WTC11 (cell line): ENCODE measurements around the gene KCND3. TPM values are rescaled to one million over a fixed set of nuclear protein-coding genes. Genes with fewer than 3 reads are reported as not detected.

Experiments used
- ATAC-seq: fragments of 200-7000 bp; cut with Tn5 transposase; 2 replicates; pipeline ENCODE4 v1.10.0; 2021; ENCODE audit warnings: mild to moderate bottlenecking, moderate library complexity
- CTCF ChIA-PET: fragments of 300-600 bp; sonication (Branson Sonifier 250); formaldehyde crosslinking; loops from one replicate; lab custom pipeline; 2021; ENCODE audit warnings: antibody characterized with exemption; lab: Charles Lee
- POLR2A ChIA-PET: fragments of 350-600 bp; sonication (Branson Sonifier 250); formaldehyde crosslinking; loops from one replicate; lab custom pipeline; 2021; ENCODE audit warnings: antibody characterized with exemption; lab: Charles Lee
- DNase-seq: peaks from one replicate; pipeline ENCODE4 v3.0.0; 2021; ENCODE audit warnings: low spot score
- H3K27ac Mint-ChIP-seq: 2 replicates; pipeline ENCODE4 v1.8.0; 2021; ENCODE audit warnings: mixed read lengths
- H3K27me3 Mint-ChIP-seq: 2 replicates; pipeline ENCODE4 v1.8.0; 2021; ENCODE audit warnings: low read depth, mild to moderate bottlenecking, moderate library complexity, mixed read lengths
- H3K36me3 Mint-ChIP-seq: 2 replicates; pipeline ENCODE4 v1.8.0; 2021; ENCODE audit warnings: mixed read lengths
- H3K4me1 Mint-ChIP-seq: 2 replicates; pipeline ENCODE4 v1.8.0; 2022; ENCODE audit warnings: mixed read lengths
- H3K4me3 Mint-ChIP-seq: 2 replicates; pipeline ENCODE4 v1.8.0; 2021; ENCODE audit warnings: mild to moderate bottlenecking, moderate library complexity, mixed read lengths
- H3K9me3 Mint-ChIP-seq: 2 replicates; pipeline ENCODE4 v1.8.0; 2021; ENCODE audit warnings: mixed read lengths
- ATF6 ChIP-seq: sonication (generic); formaldehyde crosslinking; IDR thresholded peaks from 2 replicates; pipeline ENCODE4 v1.8.1; 2023; ENCODE audit warnings: mild to moderate bottlenecking, missing genetic modification reagents
- CBFB ChIP-seq: sonication (generic); formaldehyde crosslinking; IDR thresholded peaks from 2 replicates; pipeline ENCODE4 v1.8.1; 2022; ENCODE audit warnings: mild to moderate bottlenecking, low read depth, missing genetic modification reagents
- ELF4 ChIP-seq: sonication (generic); formaldehyde crosslinking; IDR thresholded peaks from 2 replicates; pipeline ENCODE4 v1.8.1; 2022; ENCODE audit warnings: low read depth, mild to moderate bottlenecking, moderate library complexity, missing genetic modification reagents
- ESRRA ChIP-seq: sonication (generic); formaldehyde crosslinking; IDR thresholded peaks from 2 replicates; pipeline ENCODE4 v1.8.1; 2022; ENCODE audit warnings: mild to moderate bottlenecking, missing genetic modification reagents, borderline replicate concordance
- ETV6 ChIP-seq: sonication (generic); formaldehyde crosslinking; IDR thresholded peaks from 2 replicates; pipeline ENCODE4 v1.8.1; 2022; ENCODE audit warnings: mild to moderate bottlenecking, missing genetic modification reagents
- FOXP1 ChIP-seq: sonication (generic); formaldehyde crosslinking; IDR thresholded peaks from 2 replicates; pipeline ENCODE4 v1.8.0; 2022; ENCODE audit warnings: missing genetic modification reagents, mild to moderate bottlenecking, moderate library complexity, borderline replicate concordance
- GRHL2 ChIP-seq: fragments of 250-450 bp; sonication (Bioruptor Pico); IDR thresholded peaks from 2 replicates; pipeline ENCODE4 v1.8.0; 2022; ENCODE audit warnings: mild to moderate bottlenecking, moderate library complexity; ENCODE audit not compliant: insufficient replicate concordance, severe bottlenecking
- HMGA2 ChIP-seq: fragments of 250-450 bp; sonication (Bioruptor Pico); IDR thresholded peaks from 2 replicates; pipeline ENCODE4 v1.4.0; 2021; ENCODE audit warnings: mild to moderate bottlenecking, moderate library complexity
- IRF1 ChIP-seq: sonication (generic); formaldehyde crosslinking; IDR thresholded peaks from 2 replicates; pipeline ENCODE4 v1.8.0; 2023; ENCODE audit warnings: missing genetic modification reagents
- JAZF1 ChIP-seq: fragments of 250-450 bp; sonication (Bioruptor Pico); IDR thresholded peaks from 2 replicates; pipeline ENCODE4 v1.9.0; 2021; ENCODE audit warnings: moderate library complexity, mild to moderate bottlenecking, inconsistent platforms
- KAT7 ChIP-seq: sonication (generic); formaldehyde crosslinking; IDR thresholded peaks from 2 replicates; pipeline ENCODE4 v1.8.1; 2023; ENCODE audit warnings: missing genetic modification reagents, mild to moderate bottlenecking, borderline replicate concordance
- MXD4 ChIP-seq: fragments of 250-450 bp; sonication (Bioruptor Pico); IDR thresholded peaks from 2 replicates; pipeline ENCODE4 v1.8.0; 2021; ENCODE audit warnings: mild to moderate bottlenecking, moderate library complexity, borderline replicate concordance
- NFE2L1 ChIP-seq: sonication (generic); formaldehyde crosslinking; IDR thresholded peaks from 2 replicates; pipeline ENCODE4 v1.8.1; 2023; ENCODE audit warnings: missing genetic modification reagents
- NFYB ChIP-seq: sonication (generic); formaldehyde crosslinking; conservative IDR thresholded peaks from 2 replicates; pipeline ENCODE4 v1.8.0; 2022; ENCODE audit warnings: low read depth, missing genetic modification reagents
- NR1H2 ChIP-seq: sonication (generic); formaldehyde crosslinking; IDR thresholded peaks from 2 replicates; pipeline ENCODE4 v1.9.0; 2021; ENCODE audit warnings: mild to moderate bottlenecking, moderate library complexity, missing genetic modification reagents
- NR3C1 ChIP-seq: sonication (generic); formaldehyde crosslinking; conservative IDR thresholded peaks from 2 replicates; pipeline ENCODE4 v1.8.1; 2023; ENCODE audit warnings: low read depth, mild to moderate bottlenecking, missing genetic modification reagents
- PRRX2 ChIP-seq: fragments of 250-450 bp; sonication (Bioruptor Pico); IDR thresholded peaks from 2 replicates; pipeline ENCODE4 v1.8.0; 2021; ENCODE audit warnings: mild to moderate bottlenecking
- SMAD3 ChIP-seq: sonication (generic); formaldehyde crosslinking; IDR thresholded peaks from 2 replicates; pipeline ENCODE4 v1.8.0; 2022; ENCODE audit warnings: missing genetic modification reagents, mild to moderate bottlenecking, borderline replicate concordance
- SMAD4 ChIP-seq: sonication (generic); formaldehyde crosslinking; IDR thresholded peaks from 2 replicates; pipeline ENCODE4 v1.8.0; 2022; ENCODE audit warnings: mild to moderate bottlenecking, missing genetic modification reagents
- SOX15 ChIP-seq: fragments of 250-450 bp; sonication (Bioruptor Pico); IDR thresholded peaks from 2 replicates; pipeline ENCODE4 v1.9.0; 2021; ENCODE audit warnings: mild to moderate bottlenecking
- TP53 ChIP-seq: sonication (generic); formaldehyde crosslinking; IDR thresholded peaks from 2 replicates; pipeline ENCODE4 v1.8.1; 2023; ENCODE audit warnings: mild to moderate bottlenecking, missing genetic modification reagents
- ZNF317 ChIP-seq: sonication (generic); formaldehyde crosslinking; IDR thresholded peaks from 2 replicates; pipeline ENCODE4 v1.8.1; 2023; ENCODE audit warnings: low read depth, mild to moderate bottlenecking, moderate library complexity, missing genetic modification reagents, borderline replicate concordance
- ZNF671 ChIP-seq: fragments of 250-450 bp; sonication (Bioruptor Pico); IDR thresholded peaks from 2 replicates; pipeline ENCODE4 v1.8.0; 2021; ENCODE audit warnings: mild to moderate bottlenecking
- total RNA-seq: library from RNA; stranded (reverse); gene quantifications from 3 replicates; pipeline ENCODE4 v1.2.3, GENCODE V29; 2021
- TF ChIP-seq, protein P1 (sequence below): fragments of 250-450 bp; sonication (Bioruptor Pico); IDR thresholded peaks from 2 replicates; pipeline ENCODE4 v1.9.0; 2021; ENCODE audit warnings: mild to moderate bottlenecking
- TF ChIP-seq, protein P2 (sequence below): sonication (generic); formaldehyde crosslinking; IDR thresholded peaks from 2 replicates; pipeline ENCODE4 v1.8.1; 2023; ENCODE audit warnings: mild to moderate bottlenecking, missing genetic modification reagents
- TF ChIP-seq, protein P3 (sequence below): sonication (generic); formaldehyde crosslinking; IDR thresholded peaks from 2 replicates; pipeline ENCODE4 v1.8.0; 2022; ENCODE audit warnings: mild to moderate bottlenecking, missing genetic modification reagents

Gene KCND3
- total RNA-seq, 1 experiment from 2014 or later, result 0.35 TPM

DNA sequence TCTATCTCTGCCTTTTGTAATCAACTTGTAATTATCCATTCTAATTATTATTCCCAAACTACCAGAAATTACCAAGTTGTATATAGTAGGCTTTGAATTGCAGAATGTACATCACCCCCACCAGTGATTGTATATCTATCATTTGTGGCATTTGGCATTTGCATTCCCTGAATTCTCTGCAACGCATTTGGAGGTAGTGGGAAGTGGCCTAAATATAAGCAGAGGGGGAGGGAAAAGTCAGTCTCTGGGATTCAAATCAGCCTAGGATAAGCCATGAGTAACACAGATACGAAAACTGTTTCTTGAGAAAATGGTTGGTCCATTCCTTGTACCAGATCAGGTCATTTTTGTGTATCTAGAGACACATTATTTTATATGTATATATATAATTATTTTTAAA lies 213.1 kb downstream of the KCND3 start:
- H3K27me3 Mint-ChIP-seq, result no peaks in the 10 kb centered on the region; the same call in 1 of the 2 replicates
- POLR2A ChIA-PET, result no interaction called here
- H3K4me1 Mint-ChIP-seq, result peaks cover 22% of the 10 kb centered on the region
- no peak for DNase-seq
- no peak overlapping the region for H3K4me3 Mint-ChIP-seq
- H3K9me3 Mint-ChIP-seq, result 0 out of 2 replicates have a peak, but pooled peaks cover 4% of the 10 kb centered on the region
- TF ChIP-seq PRRX2 (CRISPR knock-in tag), result no peak
- TF ChIP-seq GRHL2 (CRISPR knock-in tag), result no peak
- TF ChIP-seq, protein P1, sequence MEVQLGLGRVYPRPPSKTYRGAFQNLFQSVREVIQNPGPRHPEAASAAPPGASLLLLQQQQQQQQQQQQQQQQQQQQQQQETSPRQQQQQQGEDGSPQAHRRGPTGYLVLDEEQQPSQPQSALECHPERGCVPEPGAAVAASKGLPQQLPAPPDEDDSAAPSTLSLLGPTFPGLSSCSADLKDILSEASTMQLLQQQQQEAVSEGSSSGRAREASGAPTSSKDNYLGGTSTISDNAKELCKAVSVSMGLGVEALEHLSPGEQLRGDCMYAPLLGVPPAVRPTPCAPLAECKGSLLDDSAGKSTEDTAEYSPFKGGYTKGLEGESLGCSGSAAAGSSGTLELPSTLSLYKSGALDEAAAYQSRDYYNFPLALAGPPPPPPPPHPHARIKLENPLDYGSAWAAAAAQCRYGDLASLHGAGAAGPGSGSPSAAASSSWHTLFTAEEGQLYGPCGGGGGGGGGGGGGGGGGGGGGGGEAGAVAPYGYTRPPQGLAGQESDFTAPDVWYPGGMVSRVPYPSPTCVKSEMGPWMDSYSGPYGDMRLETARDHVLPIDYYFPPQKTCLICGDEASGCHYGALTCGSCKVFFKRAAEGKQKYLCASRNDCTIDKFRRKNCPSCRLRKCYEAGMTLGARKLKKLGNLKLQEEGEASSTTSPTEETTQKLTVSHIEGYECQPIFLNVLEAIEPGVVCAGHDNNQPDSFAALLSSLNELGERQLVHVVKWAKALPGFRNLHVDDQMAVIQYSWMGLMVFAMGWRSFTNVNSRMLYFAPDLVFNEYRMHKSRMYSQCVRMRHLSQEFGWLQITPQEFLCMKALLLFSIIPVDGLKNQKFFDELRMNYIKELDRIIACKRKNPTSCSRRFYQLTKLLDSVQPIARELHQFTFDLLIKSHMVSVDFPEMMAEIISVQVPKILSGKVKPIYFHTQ (CRISPR knock-in tag), result no peak
- TF ChIP-seq IRF1, result no peak
- TF ChIP-seq, protein P2, sequence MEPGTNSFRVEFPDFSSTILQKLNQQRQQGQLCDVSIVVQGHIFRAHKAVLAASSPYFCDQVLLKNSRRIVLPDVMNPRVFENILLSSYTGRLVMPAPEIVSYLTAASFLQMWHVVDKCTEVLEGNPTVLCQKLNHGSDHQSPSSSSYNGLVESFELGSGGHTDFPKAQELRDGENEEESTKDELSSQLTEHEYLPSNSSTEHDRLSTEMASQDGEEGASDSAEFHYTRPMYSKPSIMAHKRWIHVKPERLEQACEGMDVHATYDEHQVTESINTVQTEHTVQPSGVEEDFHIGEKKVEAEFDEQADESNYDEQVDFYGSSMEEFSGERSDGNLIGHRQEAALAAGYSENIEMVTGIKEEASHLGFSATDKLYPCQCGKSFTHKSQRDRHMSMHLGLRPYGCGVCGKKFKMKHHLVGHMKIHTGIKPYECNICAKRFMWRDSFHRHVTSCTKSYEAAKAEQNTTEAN, result no peak
- no peak for TF ChIP-seq JAZF1
- TF ChIP-seq NFYB (CRISPR knock-in tag), result no peak
- no peak for TF ChIP-seq NFE2L1 (CRISPR knock-in tag)
- no peak for TF ChIP-seq MXD4 (CRISPR knock-in tag)
- TF ChIP-seq SOX15, result no peak
- no peak for TF ChIP-seq ESRRA (CRISPR knock-in tag)
- TF ChIP-seq KAT7 (CRISPR knock-in tag), result no peak
- TF ChIP-seq HMGA2, result no peak
- TF ChIP-seq NR1H2 (CRISPR knock-in tag), result no peak
- TF ChIP-seq CBFB, result no peak
- ATAC-seq, result no peak
- no peak overlapping the region for H3K27ac Mint-ChIP-seq
- no peaks in the 10 kb centered on the region for H3K36me3 Mint-ChIP-seq
- CTCF ChIA-PET, result no interaction called here

- ChIA-PET CTCF (interaction anchor here (1.1 kb wide), 1 partner anchor 38 kb away, joined by 3 read pairs; no protein-coding TSS in a partner anchor), POLR2A (no interaction called here)
- ATAC-seq, result no peak
- Mint-ChIP-seq H3K9me3 (0 out of 2 replicates have a peak, but pooled peaks cover 4% of the 10 kb centered on the region), H3K27ac (no peak overlapping the region), H3K4me3 (no peak overlapping the region), H3K27me3 (no peaks in the 10 kb centered on the region; the same call in 1 of the 2 replicates), H3K36me3 (no peaks in the 10 kb centered on the region), H3K4me1 (peaks cover 22% of the 10 kb centered on the region)
- no peak for TF ChIP-seq ELF4
- no peak for TF ChIP-seq SMAD3 (CRISPR knock-in tag)
- TF ChIP-seq HMGA2, result no peak
- TF ChIP-seq NR3C1 (CRISPR knock-in tag), result no peak
- TF ChIP-seq TP53 (CRISPR knock-in tag), result no peak
- no peak for TF ChIP-seq NFYB (CRISPR knock-in tag)
- TF ChIP-seq MXD4 (CRISPR knock-in tag), result no peak
- no peak for TF ChIP-seq SMAD4 (CRISPR knock-in tag)
- no peak for DNase-seq
These were observed 213.5 kb downstream of the KCND3 start for GRCh38 chr1:111775966-111776365.

GRCh38 chr1:111770916-111771315 lies 218.6 kb downstream of the KCND3 start:
- CTCF ChIA-PET, result no interaction called here
- Mint-ChIP-seq H3K9me3 (no peaks in the 10 kb centered on the region), H3K27ac (no peak overlapping the region), H3K27me3 (no peaks in the 10 kb centered on the region; the same call in 1 of the 2 replicates), H3K4me1 (peaks cover under 1% of the 10 kb centered on the region; the same call in 1 of the 2 replicates), H3K36me3 (peaks cover 14% of the 10 kb centered on the region), H3K4me3 (no peak overlapping the region)
- DNase-seq (no peak), ATAC-seq (no peak)
- POLR2A ChIA-PET, result no interaction called here
- TF ChIP-seq FOXP1 (CRISPR knock-in tag), result no peak
- TF ChIP-seq ETV6 (CRISPR knock-in tag), result no peak
- no peak for TF ChIP-seq SOX15
- no peak for TF ChIP-seq ZNF671 (CRISPR knock-in tag)
- TF ChIP-seq, protein P3, sequence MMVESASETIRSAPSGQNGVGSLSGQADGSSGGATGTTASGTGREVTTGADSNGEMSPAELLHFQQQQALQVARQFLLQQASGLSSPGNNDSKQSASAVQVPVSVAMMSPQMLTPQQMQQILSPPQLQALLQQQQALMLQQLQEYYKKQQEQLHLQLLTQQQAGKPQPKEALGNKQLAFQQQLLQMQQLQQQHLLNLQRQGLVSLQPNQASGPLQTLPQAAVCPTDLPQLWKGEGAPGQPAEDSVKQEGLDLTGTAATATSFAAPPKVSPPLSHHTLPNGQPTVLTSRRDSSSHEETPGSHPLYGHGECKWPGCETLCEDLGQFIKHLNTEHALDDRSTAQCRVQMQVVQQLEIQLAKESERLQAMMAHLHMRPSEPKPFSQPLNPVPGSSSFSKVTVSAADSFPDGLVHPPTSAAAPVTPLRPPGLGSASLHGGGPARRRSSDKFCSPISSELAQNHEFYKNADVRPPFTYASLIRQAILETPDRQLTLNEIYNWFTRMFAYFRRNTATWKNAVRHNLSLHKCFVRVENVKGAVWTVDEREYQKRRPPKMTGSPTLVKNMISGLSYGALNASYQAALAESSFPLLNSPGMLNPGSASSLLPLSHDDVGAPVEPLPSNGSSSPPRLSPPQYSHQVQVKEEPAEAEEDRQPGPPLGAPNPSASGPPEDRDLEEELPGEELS (CRISPR knock-in tag), result no peak
- no peak for TF ChIP-seq ZNF317
- no peak for TF ChIP-seq ATF6 (CRISPR knock-in tag)
